HL-60 (cell line): ENCODE measurements around the gene INCENP.

Experiments
- DNase-seq, 2 experiments: peaks; one replicate each; pipeline ENCODE4 v3.0.0-alpha.2; 2010 to 2020; ENCODE audit warnings: low read depth in 1 of 2, low spot score in 1 of 2
- H3K27ac ChIP-seq: fragments of 250-450 bp; sonication (Bioruptor Pico); replicated peaks from 2 replicates; pipeline ENCODE4 v1.5.1; 2020; ENCODE audit warnings: mild to moderate bottlenecking, moderate library complexity
- H3K27me3 ChIP-seq: fragments of 250-450 bp; sonication (Bioruptor Pico); 2 replicates; pipeline ENCODE4 v1.5.1; 2021; ENCODE audit warnings: mild to moderate bottlenecking, moderate library complexity; ENCODE audit not compliant: insufficient read depth, poor library complexity, severe bottlenecking
- H3K4me3 ChIP-seq: replicated peaks from 2 replicates; pipeline ENCODE4 v1.5.1; 2011; ENCODE audit warnings: mild to moderate bottlenecking, control low read depth, low read length; ENCODE audit not compliant: insufficient read depth
- GABPA ChIP-seq: IDR thresholded peaks from 2 replicates; pipeline ENCODE4 v1.6.1; 2012; ENCODE audit warnings: low read depth
- POLR2AphosphoS5 ChIP-seq: IDR thresholded peaks from 2 replicates; pipeline ENCODE4 v1.6.1; 2012; ENCODE audit warnings: low read depth
- REST ChIP-seq: IDR thresholded peaks from 2 replicates; pipeline ENCODE4 v1.6.1; 2012; ENCODE audit warnings: low read depth; ENCODE audit not compliant: insufficient replicate concordance
- SPI1 ChIP-seq: IDR thresholded peaks from 2 replicates; pipeline ENCODE4 v1.6.1; 2012; ENCODE audit warnings: low read depth, mild to moderate bottlenecking, borderline replicate concordance
- TF ChIP-seq, protein P1 (sequence below): IDR thresholded peaks from one replicate; pipeline ENCODE4 v1.5.1; 2011; ENCODE audit warnings: low read length, control low read depth, inconsistent platforms; ENCODE audit not compliant: insufficient read depth

Gene INCENP

GRCh38 chr11:62137276-62137861, 13.6 kb downstream of the INCENP start:
- no peak overlapping the region for H3K4me3 ChIP-seq
- DNase-seq, result no peak
- no peaks in the 10 kb centered on the region for H3K27me3 ChIP-seq
- H3K27ac ChIP-seq, result no peak overlapping the region
- no peak for TF ChIP-seq SPI1
- TF ChIP-seq, protein P1, sequence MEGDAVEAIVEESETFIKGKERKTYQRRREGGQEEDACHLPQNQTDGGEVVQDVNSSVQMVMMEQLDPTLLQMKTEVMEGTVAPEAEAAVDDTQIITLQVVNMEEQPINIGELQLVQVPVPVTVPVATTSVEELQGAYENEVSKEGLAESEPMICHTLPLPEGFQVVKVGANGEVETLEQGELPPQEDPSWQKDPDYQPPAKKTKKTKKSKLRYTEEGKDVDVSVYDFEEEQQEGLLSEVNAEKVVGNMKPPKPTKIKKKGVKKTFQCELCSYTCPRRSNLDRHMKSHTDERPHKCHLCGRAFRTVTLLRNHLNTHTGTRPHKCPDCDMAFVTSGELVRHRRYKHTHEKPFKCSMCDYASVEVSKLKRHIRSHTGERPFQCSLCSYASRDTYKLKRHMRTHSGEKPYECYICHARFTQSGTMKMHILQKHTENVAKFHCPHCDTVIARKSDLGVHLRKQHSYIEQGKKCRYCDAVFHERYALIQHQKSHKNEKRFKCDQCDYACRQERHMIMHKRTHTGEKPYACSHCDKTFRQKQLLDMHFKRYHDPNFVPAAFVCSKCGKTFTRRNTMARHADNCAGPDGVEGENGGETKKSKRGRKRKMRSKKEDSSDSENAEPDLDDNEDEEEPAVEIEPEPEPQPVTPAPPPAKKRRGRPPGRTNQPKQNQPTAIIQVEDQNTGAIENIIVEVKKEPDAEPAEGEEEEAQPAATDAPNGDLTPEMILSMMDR, result no peak

DNA sequence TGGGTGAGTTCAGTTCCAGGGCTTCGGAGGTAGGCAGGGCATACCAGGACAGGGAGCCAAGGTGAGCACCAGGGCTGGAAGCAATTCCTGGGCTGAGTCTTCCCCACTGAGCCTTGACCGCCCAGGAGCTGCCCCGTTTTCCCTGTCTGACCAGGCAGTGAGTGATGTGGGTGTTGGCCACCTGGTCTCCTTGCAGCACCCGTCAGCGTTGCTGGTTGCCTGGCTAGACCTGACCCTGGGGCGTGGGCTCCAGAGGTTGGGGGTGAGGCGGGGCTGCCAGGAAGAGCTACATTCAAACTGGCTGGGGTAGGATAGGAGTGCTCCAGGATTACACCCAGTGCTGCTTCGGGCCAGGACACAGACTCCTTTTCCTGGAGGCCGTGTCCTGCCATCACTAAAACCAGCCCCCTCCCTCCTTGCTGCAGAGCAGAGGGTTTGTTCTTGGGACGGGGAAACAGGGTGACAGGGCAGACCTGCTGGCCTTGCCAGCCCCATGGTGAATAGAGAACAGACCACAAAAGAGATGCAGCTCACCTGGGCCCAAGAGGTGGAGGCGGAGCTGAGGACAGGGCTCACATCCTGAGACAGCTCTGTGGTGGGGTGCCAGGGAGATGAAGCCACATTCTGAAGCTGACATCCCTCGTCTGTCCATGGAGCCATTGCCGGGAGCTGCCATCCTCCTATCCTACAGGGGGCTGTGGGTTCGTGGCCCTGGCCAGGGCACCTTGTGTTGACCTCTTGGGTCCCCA, 14.2 kb downstream of the INCENP start:
- no peaks in the 10 kb centered on the region for H3K27me3 ChIP-seq
- no peak for DNase-seq
- H3K27ac ChIP-seq, result no peak overlapping the region
- H3K4me3 ChIP-seq, result no peak overlapping the region
- no peak for TF ChIP-seq POLR2AphosphoS5

DNA sequence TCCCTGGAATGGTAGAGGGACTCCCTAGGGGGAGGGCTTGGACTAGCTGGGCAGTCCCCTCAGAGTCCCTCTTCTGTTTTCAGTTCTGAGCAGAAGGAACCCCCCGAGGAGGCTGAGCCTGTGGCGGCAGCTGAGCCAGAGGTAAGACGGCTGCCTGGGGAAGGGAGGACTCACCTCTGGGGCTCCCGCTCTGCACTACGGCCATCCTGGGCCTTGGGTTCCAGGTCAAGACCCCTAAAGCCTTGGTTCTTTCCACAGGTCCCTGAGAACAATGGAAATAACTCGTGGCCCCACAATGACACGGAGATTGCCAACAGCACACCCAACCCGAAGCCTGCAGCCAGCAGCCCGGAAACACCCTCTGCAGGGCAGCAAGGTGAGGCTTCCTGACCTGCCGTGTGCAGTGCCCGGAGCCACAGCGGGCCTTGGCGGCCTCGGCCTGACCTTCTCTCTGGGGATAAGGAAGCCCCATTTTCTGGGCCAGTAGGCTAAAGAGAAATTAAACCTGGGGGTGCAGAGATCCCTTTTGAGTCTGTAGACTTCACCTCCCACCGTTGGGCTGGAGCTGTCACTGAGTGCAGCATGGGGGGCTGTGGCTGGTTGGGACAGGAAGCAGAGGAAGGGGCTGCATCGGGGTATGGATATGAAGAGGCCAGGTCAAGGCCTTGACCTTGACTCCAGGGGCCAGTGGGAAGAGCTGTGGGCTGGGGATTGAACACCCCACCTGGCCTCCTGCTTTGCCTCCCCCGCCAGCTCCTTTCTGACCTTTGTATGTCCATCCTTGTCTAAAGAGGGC, 15.0 kb downstream of the INCENP start:
- DNase-seq, result no peak
- TF ChIP-seq GABPA, result no peak
- TF ChIP-seq, protein P1, result no peak
- TF ChIP-seq REST, result no peak
- no peak for TF ChIP-seq POLR2AphosphoS5
- no peak for TF ChIP-seq SPI1
- Histone ChIP-seq H3K27ac (no peak overlapping the region), H3K27me3 (no peaks in the 10 kb centered on the region), H3K4me3 (no peak overlapping the region)

DNA sequence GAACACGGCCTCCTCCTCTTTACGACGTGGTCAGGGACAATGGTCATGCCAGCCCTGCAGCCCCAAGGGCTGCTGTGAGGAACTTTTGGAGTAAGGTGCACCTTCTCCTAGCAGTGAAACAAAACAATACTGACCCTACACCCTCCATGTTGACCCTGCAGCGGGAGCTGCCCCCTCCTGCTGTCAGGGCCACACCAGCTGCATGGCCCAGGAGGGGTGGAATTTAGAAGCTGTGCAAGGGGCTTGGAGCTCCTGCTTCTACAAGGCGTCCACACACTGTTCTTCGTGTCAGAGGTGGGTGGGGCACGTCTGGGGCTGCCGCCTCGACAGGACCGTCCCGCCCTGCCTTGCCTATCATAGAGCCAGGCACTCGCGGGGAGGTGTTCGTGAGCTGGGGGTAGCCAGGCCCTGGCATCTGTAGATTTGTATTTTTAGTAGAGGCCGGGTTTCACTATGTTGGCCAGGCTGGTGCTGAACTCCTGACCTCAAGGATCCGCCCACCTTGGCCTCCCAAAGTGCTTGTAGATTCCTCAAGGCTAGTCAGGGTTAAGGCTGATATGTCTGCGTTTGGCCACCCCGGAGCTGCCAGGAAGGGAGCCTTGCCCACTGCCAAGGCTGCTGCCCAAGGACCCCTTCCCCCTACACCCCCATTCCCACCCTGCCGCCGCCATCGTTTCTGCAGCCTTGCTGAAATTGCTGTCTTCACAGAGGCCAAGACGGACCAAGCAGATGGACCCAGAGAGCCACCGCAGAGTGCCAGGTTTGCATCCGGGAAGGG, 15.9 kb downstream of the INCENP start:
- H3K4me3 ChIP-seq, result no peak overlapping the region
- H3K27me3 ChIP-seq, result no peaks in the 10 kb centered on the region
- no peak for DNase-seq
- H3K27ac ChIP-seq, result no peak overlapping the region
- TF ChIP-seq SPI1 (no peak), GABPA (no peak)
- TF ChIP-seq, protein P1, result no peak
